ENCODE results near the gene EARS2. TPM values are rescaled to one million over a fixed set of nuclear protein-coding genes. Genes with fewer than 3 reads are reported as not detected.

EARS2 gene
- total and polyA plus RNA-seq, 4 donors: 17.7 to 25.7 (median 22.3) TPM

GRCh38 chr16:23491490-23492391, 65.4 kb downstream of the EARS2 start:
- peak in 2 of 3 donors; percentile 8 to 43 for DNase-seq
- Histone ChIP-seq H3K9me3 (ENCODE audit: control insufficient read depth in 4 of 4, insufficient read depth in 3 of 4, low read length in 3 of 4) (no peaks in the 10 kb centered on the region), H3K4me1 (ENCODE audit: control insufficient read depth in 5 of 5, insufficient read depth in 5 of 5, low read length in 5 of 5) (peaks cover 0 to 23% (median under 1%) of the 10 kb centered on the region in 5 donors), H3K4me3 (no peak overlapping the region), H3K27me3 (ENCODE audit: control insufficient read depth in 3 of 3, insufficient read depth in 3 of 3, low read length in 2 of 3) (no peaks in the 10 kb centered on the region), H3K27ac (ENCODE audit: low read depth in 1 of 2, low read length in 1 of 2) (peak overlapping the region in 1 of 2 donors; percentile 74), H3K9ac (ENCODE audit: insufficient read depth in 1 of 2, low read length in 2 of 2) (no peak overlapping the region), H3K36me3 (ENCODE audit: control insufficient read depth in 4 of 4, insufficient read depth in 4 of 4, low read length in 4 of 4) (peaks cover 17 to 73% (median 54%) of the 10 kb centered on the region in 4 donors)
- peak; percentile 30 for ATAC-seq (ENCODE audit: insufficient read depth, low FRiP score)
- WGBS, 2 donors: 57 to 74% methylated on average over 14 of the region's 14 CpGs
- TF ChIP-seq CTCF (IDR thresholded peaks at IDR 0.05; ENCODE audit: control extremely low read depth, extremely low read depth): no peak

GRCh38 chr16:23486480-23486879, 70.7 kb downstream of the EARS2 start:
- Histone ChIP-seq H3K9me3 (ENCODE audit: control insufficient read depth in 4 of 4, insufficient read depth in 3 of 4, low read length in 3 of 4) (no peaks in the 10 kb centered on the region), H3K36me3 (ENCODE audit: control insufficient read depth in 4 of 4, insufficient read depth in 4 of 4, low read length in 4 of 4) (peaks cover 35 to 60% (median 44%) of the 10 kb centered on the region in 4 donors), H3K27me3 (ENCODE audit: control insufficient read depth in 3 of 3, insufficient read depth in 3 of 3, low read length in 2 of 3) (no peaks in the 10 kb centered on the region), H3K9ac (ENCODE audit: insufficient read depth in 1 of 2, low read length in 2 of 2) (no peak overlapping the region), H3K4me1 (ENCODE audit: control insufficient read depth in 5 of 5, insufficient read depth in 5 of 5, low read length in 5 of 5) (peaks cover 0 to 10% (median 0%) of the 10 kb centered on the region in 5 donors), H3K27ac (ENCODE audit: low read depth in 1 of 2, low read length in 1 of 2) (peak overlapping the region in 1 of 2 donors; percentile 23), H3K4me3 (no peak overlapping the region)
- WGBS, 2 donors: 74 to 92% methylated on average over 5 of the region's 5 CpGs
- no peak for TF ChIP-seq CTCF (IDR thresholded peaks at IDR 0.05; ENCODE audit: control extremely low read depth, extremely low read depth)
- peak; percentile 49 to 80 (median 69) for DNase-seq
- peak; percentile 44 for ATAC-seq (ENCODE audit: insufficient read depth, low FRiP score)

GRCh38 chr16:23485841-23486240, 71.3 kb downstream of the EARS2 start:
- Histone ChIP-seq H3K9ac (ENCODE audit: insufficient read depth in 1 of 2, low read length in 2 of 2) (no peak overlapping the region), H3K36me3 (ENCODE audit: control insufficient read depth in 4 of 4, insufficient read depth in 4 of 4, low read length in 4 of 4) (peaks cover 32 to 55% (median 41%) of the 10 kb centered on the region in 4 donors), H3K27ac (ENCODE audit: low read depth in 1 of 2, low read length in 1 of 2) (no peak overlapping the region), H3K4me3 (no peak overlapping the region), H3K4me1 (ENCODE audit: control insufficient read depth in 5 of 5, insufficient read depth in 5 of 5, low read length in 5 of 5) (peaks cover 0 to 10% (median 0%) of the 10 kb centered on the region in 5 donors), H3K9me3 (ENCODE audit: control insufficient read depth in 4 of 4, insufficient read depth in 3 of 4, low read length in 3 of 4) (no peaks in the 10 kb centered on the region), H3K27me3 (ENCODE audit: control insufficient read depth in 3 of 3, insufficient read depth in 3 of 3, low read length in 2 of 3) (no peaks in the 10 kb centered on the region)
- ATAC-seq (ENCODE audit: insufficient read depth, low FRiP score): no peak
- WGBS, 2 donors: 95 to 99% methylated on average over 8 of the region's 8 CpGs
- no peak for TF ChIP-seq CTCF (IDR thresholded peaks at IDR 0.05; ENCODE audit: control extremely low read depth, extremely low read depth)
- DNase-seq: no peak

Measured in lung (tissue), 12 donors.